Astrocyte of the hippocampus (primary cell): Measurements from ENCODE around the gene CFAP74.
"Not testable (repeated sequence)": the region's sequence is repeated elsewhere in the genome, so short reads cannot be mapped to it uniquely, and the experiment has no call there.

ENCODE experiments used
- DNase-seq: peaks from one replicate; pipeline ENCODE4 v3.0.0; 2011; ENCODE audit warnings: low read depth, low spot score

The CFAP74 gene

DNA sequence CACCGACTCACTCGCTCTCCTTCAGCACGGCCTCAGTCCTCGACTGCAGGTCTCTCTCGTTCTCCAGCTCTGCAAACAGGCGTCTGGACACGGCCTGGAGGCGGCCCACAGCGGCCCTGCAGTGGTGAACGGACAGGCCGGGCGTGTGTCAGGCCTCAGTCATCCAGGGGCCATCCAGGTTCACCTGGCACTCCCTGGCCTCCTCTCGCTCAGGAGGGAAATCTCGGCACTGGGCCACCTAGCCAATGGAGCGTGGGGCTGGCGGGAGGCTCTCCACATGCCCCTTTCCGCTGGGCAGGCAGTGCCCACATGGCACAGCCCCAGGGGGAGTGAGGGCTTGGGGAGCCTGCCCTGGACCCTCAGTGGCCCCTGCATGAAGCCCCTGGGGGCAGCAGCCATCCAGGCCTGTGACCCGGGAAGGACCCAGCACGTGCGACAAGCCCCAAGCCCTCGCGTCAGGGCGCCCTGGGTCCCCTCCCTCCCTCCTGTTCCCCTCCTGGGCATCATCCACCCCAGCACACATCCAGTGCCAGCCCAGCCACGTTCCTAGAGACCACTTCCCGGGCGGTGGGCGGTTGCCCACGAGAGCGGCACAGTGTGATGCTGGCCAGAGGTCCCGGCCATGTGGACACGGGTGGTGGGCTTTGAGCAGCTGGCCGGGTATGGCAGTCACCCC is 18.1 kb downstream of the CFAP74 start:
- DNase-seq = no peak

DNA sequence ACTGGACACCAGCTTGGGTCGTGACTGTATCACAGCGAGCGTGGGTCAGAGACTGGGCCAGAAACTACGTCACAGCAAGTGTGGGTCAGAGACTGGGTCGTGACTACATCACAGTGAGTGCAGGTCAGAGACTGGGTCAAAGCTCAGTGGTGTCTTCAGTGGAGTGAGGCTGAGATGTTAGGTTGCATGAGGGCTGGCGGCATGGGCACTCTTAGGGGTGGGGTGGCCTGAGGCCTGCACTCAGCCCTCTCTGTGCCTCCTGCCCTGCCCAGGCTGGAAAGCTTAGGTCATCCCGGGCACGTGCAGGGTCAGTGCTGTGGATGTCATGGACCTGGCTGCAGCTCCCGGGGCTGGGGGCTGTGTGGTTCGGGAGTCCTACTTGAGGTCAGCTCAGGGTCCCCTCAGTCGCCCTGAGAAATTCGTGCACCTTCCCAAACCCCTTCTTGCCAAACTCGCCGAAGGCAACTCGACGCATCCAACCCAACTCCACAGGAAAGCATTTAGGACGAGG is 19.0 kb downstream of the CFAP74 start:
- DNase-seq = no peak

DNA sequence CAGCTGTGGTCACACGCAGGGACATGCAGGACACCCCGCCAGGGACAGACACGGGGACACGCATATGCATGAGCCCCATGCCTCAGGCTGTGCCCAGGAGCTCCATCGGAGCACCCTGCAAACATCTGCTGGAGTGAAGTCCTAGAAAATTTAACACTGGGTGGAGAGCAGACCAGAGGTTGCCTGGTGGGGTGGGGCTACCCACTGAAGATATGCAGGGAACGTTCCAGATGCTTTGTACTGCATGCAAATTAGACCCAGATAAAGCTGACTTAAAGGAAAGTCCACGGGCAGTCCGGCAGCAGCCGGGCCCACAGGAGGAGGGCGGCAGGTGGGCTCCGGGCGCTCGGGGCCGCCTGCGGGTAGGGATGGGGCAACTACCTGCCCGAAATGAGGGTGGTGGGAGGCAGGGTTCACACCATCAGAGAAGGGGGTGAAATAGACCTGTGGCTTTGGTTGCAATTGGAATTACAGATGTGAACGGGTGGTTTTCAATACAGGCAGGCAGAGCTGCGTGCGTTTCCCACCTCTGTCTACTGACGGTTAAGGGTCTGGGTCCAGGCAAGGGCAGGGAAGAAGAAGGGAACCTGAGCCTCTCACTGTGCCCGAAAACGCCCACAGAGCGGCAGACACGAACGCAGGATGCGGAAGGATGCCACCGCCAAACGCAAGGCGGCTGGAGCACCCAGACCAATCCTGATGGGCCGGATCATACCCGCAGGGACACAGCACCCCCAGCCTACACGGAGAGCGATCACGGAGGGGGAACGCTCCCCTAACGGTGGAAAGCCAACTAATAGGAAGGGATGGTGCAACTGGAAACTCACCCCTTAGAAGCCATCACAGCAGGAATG is 21.0 kb downstream of the CFAP74 start:
- no peak for DNase-seq

DNA sequence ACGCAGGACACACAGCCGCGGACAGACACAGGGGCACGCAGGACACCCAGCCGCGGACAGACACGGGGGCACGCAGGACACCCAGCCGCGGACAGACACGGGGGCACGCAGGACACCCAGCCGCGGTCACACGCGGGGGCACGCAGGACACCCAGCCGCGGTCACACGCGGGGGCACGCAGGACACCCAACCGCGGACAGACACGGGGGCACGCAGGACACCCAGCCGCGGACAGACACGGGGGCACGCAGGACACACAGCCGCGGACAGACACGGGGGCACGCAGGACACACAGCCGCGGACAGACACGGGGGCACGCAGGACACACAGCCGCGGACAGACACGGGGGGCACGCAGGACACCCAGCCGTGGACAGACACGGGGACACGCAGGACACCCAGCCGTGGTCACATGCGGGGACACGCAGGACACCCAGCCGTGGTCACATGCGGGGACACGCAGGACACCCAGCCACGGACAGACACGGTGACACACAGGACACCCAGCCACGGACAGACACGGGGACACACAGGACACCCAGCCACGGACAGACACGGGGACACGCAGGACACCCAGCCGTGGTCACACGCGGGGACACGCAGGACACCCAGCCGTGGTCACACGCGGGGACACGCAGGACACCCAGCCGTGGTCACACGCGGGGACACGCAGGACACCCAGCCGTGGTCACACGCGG is 21.8 kb downstream of the CFAP74 start:
- not testable (repeated sequence) for DNase-seq

DNA sequence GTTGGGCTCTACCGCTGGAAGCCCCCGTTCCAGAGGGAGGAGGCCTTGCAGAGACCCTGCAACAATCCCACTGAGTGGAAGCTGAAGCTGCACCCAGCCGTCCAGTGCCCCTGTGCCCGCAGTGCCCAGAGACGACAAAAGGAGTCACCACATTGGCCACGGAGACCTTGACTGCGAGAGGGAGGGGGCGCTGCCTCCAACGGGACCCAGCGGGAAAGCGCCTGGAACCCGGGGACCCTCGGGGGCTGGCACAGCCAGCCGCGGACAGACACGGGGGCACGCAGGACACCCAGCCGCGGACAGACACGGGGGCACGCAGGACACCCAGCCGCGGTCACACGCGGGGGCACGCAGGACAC is 22.5 kb downstream of the CFAP74 start:
- DNase-seq = no peak

DNA sequence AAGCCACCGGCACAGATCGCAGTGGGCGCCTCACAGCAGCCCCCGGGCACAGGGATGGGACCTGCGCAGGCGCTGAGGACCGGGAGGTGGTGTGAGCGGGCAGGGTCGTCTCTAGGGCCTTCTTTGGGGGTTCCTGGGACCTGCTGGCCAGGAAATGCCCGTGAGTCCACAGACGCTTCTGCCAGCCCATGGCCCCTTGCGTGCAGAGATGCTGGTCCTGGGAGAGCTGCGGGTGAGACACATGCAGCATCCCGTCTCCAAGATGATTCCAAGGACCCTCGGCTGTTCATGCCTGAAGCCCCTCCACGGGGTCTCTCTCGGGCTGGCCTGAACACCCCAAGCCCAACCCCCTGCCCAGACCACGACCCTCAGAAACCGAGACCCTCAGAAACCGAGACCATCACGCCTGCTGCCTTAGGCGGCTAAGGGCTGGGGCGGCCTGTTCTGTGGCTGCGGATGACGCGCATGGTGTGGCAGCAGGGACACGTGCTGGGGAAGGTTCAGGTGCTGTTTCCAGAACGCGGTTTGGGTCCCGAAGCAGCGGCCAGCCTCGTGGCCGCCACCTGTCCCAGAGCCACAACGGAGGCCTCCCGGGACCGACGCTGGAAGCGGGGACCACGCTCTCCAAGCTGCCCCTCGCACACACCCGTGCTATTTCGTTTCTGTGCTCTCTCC is 23.0 kb downstream of the CFAP74 start:
- no peak for DNase-seq

DNA sequence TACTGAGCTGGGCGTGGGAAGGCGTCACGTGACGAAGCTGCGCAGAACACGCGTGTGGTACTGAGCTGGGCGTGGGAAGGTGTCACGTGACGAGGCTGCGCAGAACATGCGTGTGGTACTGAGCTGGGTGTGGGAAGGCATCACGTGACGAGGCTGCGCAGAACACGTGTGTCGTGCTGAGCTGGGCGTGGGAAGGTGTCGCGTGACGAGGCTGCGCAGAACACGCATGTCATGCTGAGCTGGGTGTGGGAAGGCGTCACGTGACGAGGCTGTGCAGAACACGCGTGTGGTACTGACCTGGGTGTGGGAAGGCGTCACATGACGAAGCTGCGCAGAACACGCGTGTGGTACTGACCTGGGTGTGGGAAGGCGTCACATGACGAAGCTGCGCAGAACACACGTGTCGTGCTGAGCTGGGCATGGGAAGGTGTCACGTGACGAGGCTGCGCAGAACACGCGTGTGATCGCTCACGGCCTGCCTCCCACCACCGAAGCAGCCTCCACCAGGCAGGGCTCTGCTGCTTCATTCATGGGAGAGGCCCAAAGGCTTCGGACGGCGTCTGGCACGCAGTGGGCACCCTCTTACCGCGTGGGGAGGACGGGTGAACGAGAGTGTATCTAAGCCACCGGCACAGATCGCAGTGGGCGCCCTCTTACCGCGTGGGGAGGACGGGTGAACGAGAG is 24.0 kb downstream of the CFAP74 start:
- DNase-seq = no peak

DNA sequence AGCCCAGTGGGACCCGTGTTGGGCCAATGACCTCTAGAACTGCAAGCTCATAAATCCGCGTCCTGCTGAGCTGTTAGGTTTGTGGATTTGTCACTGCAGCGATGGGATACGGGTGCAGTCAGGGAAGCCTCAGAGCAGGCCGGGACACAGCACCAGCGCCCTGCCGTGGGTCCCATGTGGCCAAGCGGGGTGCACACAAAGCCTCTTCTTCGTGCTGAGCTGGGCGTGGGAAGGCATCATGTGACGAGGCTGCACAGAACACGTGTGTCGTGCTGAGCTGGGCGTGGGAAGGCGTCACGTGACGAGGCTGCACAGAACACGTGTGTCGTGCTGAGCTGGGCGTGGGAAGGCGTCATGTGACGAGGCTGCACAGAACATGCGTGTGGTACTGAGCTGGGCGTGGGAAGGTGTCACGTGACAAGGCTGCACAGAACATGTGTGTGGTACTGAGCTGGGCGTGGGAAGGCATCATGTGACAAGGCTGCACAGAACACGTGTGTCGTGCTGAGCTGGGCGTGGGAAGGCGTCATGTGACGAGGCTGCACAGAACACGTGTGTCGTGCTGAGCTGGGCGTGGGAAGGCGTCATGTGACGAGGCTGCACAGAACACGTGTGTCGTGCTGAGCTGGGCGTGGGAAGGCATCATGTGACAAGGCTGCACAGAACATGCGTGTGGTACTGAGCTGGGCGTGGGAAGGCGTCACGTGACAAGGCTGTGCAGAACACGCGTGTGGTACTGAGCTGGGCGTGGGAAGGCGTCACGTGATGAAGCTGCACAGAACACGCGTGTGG is 24.7 kb downstream of the CFAP74 start:
- DNase-seq = not testable (repeated sequence)

DNA sequence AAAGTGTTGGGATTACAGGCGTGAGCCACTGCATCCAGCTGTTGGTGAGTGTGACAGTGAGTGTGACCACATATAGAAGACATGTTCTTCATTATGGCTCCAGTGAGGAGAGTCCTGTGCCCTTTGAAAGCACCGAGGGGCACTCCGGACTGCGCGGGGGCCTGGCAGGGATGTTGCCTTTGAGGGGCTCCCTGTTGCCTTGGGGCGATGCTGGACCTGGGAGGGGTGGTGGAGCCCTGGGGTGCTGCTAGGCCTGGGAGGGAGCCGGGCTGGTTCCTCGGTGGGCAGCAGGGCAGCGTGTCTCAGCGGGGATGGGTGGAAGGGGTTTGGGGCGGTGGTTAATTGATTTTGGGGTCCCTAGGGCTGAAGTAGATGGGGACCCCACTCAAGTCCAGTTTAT is 25.5 kb downstream of the CFAP74 start:
- no peak for DNase-seq

DNA sequence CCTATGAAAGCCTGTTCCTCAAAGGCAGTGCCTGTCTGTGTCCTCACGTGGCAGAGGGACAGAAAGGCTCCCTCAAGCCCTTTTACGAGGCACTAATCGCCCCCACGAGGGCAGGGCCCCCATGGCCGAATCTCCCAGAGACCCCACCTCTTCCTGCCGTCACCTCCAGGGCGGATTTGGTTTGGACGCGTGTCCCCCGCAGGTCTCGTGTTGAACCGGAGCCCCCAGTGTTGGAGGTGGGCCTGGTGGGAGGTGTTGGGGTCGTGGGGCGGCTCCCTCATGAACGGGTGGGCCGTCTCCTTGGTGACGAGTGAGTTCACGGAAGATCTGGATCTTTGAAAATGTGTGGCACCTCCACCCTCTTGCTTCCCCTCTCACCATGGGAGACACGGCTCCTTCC is 27.6 kb downstream of the CFAP74 start:
- DNase-seq = no peak

DNA sequence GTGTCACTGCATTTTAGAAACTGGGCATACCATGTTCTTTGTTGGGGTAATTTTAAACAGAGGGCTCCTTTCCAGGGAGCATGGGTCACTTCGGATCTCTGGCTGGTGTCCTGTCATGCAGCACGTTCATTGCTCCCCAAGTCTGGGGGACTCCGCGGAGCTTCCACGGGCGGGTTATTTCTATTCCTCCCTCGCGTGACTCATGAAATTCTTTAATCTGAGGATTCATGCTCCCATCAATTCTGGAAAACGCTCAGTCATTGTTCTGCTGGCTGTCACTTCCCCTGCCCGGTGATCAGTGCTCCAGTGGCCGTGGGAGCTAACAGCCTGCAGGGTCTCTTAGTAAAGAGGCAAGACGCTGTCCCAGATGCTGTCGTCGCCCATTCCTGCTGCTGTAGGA is 28.1 kb downstream of the CFAP74 start:
- no peak for DNase-seq

DNA sequence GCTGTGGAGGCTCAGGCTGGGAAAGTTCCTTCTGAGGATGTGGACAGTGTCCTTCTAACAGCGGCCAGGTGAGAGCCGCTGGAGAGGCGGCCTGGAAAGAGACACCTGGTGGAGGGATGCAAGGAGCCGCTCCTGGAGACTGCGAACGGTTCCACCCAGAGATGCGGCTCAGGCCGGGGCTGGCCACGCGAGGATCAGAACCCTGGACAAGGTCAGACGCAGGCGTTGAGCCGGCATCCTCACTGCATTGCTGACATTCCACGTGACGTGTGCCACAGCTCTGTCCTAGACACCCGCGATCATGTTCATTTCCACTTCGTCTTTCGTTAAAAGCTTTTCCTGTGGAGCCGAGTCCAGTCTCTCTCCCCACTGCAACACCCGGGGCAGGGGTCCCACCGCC is 28.8 kb downstream of the CFAP74 start:
- no peak for DNase-seq

DNA sequence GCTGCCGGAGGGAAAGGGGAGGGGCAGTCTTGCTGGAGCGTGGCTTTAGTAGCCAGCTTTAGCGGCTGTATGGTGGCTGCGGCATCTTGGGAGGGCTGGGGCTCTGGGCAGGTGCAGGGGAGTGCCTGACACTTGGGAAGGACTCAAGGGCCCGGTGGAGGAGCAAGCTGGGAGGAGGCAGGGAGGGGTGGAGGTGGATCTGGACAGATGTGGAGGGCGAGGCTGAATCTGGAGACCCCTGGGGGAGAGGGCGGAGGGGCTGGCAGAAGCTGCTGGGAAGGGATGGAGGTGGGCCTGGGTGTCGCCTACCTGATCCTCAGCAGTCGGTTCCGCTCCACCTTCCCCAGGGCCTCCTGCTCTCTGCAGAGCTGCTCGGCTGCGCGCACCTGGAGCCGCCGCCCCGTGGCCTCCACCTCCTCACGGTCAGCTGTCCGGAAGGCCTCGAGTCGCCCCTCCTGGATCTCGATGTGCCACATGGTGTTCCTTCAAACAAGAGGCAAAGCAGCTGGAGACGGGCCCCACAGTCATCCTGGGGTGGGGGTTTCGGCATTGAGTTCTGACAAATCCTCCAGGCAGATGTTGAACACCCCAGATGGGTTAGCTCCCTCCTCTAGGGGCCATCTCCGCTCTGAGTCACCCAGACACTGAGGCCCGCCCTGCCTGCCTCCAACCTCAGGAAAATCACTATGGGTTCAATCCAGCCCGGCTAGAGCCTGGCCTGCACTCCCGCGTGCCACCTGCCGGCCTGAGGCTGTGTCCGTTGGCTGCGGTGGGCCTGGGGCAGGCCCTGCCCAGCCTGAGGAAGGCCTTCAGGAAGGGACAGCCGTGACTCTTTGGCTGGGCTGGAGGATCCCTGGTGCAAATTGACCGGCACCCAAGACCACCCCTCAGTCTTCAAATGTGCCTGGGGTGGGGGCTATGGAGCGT is 29.6 kb downstream of the CFAP74 start:
- DNase-seq = no peak

DNA sequence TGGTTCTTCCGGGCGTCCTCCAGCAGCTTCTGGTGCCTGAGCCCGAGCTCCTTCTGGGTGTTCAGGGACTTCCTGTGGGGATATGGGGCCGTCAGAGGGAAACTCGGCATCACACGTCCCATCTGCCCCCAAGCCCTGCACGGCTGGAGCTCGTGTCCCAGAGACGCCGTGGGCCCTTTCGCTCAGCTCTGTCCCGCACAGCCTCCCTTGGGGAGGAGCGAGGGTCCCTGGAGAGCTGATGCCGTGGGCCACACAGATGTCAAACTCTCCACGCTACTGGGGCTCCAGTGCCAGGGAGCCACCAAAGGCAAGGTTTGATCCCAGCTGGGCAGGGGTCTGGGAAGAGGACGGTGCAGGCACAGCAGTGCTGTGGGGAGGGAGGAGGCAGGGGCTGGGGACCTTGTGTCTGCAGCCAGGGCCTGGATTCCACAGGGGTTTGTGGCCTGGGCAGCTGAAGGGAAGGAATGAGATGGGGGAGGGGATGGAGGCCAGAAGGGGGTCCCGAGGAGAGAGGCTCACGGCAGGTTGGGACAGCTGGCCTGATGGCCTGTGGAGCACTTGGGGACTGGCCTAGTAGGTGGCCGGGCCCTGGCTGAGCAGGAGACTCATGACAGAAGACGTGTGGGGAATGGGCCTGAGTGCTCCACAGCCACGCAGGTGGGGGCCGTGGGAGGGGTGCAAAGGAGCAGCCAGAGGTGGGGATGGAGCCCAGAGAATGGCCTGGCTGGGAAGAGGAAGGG is 30.4 kb downstream of the CFAP74 start:
- no peak for DNase-seq

DNA sequence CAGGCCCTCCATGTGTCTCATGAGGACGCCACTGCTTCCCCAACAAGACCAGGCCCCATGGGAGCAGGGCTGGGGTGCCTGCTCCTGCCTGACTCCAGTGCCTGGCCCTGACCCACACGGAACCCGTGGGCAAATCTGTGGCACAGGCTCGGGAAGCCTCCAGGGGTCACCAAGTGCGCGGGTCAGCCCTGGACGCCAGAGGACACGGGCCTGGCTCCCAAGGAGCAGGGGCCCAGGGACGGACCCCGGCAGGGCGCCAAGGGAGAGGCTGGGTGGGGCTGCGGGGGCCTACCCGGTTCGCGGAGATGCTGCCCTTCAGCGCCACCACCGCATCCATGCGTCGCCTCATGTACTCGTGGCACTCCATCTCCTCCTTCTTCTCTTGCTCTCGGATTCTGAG is 31.9 kb downstream of the CFAP74 start:
- DNase-seq = no peak

DNA sequence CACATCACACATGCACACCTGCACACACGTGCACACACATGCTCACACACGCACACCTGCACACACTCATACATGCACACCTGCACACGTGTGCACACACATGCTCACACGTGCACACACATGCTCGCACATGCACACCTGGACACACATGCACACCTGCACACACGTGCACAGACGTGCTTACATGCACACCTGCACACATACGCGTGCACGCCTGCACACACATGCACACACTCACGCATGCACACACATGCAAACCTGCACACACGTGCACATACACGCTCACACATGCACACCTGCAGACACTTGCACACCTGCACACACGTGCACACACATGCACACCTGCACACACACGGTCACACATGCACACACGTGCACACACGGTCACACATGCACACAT is 32.6 kb downstream of the CFAP74 start:
- DNase-seq = no peak

DNA sequence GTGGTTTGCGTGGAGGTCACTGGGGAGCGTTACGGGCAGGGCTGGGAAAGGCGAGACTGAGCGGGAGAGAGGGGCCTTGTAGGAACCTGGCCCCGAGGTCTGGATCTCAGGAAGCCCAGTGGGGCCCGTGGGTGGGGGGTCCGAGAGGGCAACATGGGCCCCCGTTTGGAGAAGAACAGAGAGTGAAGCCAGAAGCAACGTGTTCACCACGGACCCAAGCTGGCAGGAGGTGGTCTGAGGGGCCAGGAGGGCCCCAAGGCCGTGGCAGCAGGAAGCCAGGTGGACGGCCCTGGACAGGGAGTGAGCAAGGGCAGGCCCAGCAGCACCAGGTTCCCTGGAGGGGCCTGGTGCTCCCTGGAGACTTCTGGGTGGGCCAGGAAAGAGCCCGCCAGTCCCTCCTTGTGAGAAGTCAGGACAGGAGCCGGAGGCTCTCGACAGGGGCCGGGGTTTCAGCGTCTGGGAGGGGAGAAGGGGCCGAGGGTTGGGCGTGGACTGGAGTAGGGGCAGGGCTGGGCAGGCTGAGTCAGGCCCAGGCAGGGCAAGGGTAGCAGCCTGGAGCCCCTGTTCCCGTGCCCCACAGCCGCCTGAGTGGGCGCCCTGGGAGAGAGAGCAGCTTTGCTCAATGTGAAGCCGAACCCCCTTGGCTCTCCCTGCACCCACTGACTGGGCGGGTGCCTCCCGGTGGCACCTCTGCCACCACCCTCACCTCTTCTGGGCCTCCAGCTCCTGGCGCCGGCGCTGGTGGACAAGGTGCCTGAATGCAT is 33.5 kb downstream of the CFAP74 start:
- DNase-seq = no peak

DNA sequence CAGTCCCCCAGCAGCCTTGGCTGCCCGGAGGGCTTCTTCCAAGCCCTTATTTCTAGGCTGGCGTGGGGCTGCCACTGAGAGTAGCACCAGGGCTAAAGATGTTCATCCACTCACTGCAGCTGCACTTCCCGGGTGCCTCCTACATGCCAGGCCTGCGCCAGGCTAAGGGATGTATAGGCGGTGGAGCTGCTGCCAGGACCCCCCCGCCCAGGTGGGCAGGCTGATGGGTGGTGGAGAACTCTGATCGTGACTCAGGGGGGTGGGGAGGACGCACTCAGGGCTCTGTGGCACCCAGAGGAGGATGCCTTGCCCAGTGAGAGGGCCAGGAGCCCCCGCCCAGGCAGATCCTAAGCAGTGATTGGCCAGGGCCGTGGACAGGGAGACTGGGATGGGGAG is 34.1 kb downstream of the CFAP74 start:
- DNase-seq = no peak
